Fibroblast of skin of abdomen (primary cell): ENCODE measurements around the gene ENKUR.
"Not testable (repeated sequence)": the region's sequence is repeated elsewhere in the genome, so short reads cannot be mapped to it uniquely, and the experiment has no call there.

Experiments used
- DNase-seq: peaks from one replicate; pipeline ENCODE4 v3.0.0-alpha.2; 2013

ENKUR gene

GRCh38 chr10:24973163-24973562 is 42.8 kb downstream of the ENKUR start:
- DNase-seq, result no peak

- no peak for DNase-seq
Observed at GRCh38 chr10:24971374-24971773, 44.6 kb downstream of the ENKUR start.

- DNase-seq, result peak; percentile 61
Observed at GRCh38 chr10:24969841-24970281, 46.1 kb downstream of the ENKUR start.

- DNase-seq, result not testable (repeated sequence)
Observed at GRCh38 chr10:24968951-24969350, 47.0 kb downstream of the ENKUR start.

- no peak for DNase-seq
Observed at GRCh38 chr10:24968349-24968748, 47.6 kb downstream of the ENKUR start.

GRCh38 chr10:24966962-24967481 is 48.9 kb downstream of the ENKUR start:
- no peak for DNase-seq

GRCh38 chr10:24965051-24965450 is 50.9 kb downstream of the ENKUR start:
- DNase-seq, result no peak

GRCh38 chr10:24963521-24964041 is 52.4 kb downstream of the ENKUR start:
- DNase-seq, result no peak

GRCh38 chr10:24962995-24963394 is 53.0 kb downstream of the ENKUR start:
- peak; percentile 29 for DNase-seq

- no peak for DNase-seq
Observed at GRCh38 chr10:24961582-24961981, 54.4 kb downstream of the ENKUR start.

GRCh38 chr10:24959382-24959730 is 56.6 kb downstream of the ENKUR start:
- DNase-seq, result no peak

- DNase-seq, result peak; percentile 56
Observed at GRCh38 chr10:24958721-24959381, 57.1 kb downstream of the ENKUR start.

- DNase-seq, result peak; percentile 91
Observed at GRCh38 chr10:24958091-24958720, 57.8 kb downstream of the ENKUR start.

GRCh38 chr10:24957624-24958051 is 58.3 kb downstream of the ENKUR start:
- DNase-seq, result peak; percentile 34

GRCh38 chr10:24953675-24954074 is 62.3 kb downstream of the ENKUR start:
- no peak for DNase-seq

GRCh38 chr10:24952707-24953645 is 63.0 kb downstream of the ENKUR start:
- DNase-seq, result peak; percentile 74

- peak; percentile 49 for DNase-seq
Observed at GRCh38 chr10:24952143-24952706, 63.7 kb downstream of the ENKUR start, which contains the start of gene PRTFDC1. TSS of gene PRTFDC1 (minus strand) at chr10:24952606. CDS start at chr10:24952575, 31 bp downstream.

GRCh38 chr10:24951201-24952142 is 64.5 kb downstream of the ENKUR start:
- DNase-seq, result peak; percentile 14

- no peak for DNase-seq
Observed at GRCh38 chr10:24950439-24950838, 65.5 kb downstream of the ENKUR start.

- no peak for DNase-seq
Observed at GRCh38 chr10:24949616-24950015, 66.3 kb downstream of the ENKUR start.
